H1 (cell line): Measurements from ENCODE around the gene ARSB. TPM values are rescaled to one million over a fixed set of nuclear protein-coding genes. Genes with fewer than 3 reads are reported as not detected.

ENCODE experiments used
- CTCF ChIA-PET: fragments of 300-600 bp; sonication (Branson Sonifier 250); formaldehyde crosslinking; loops from one replicate; lab custom pipeline; 2021; ENCODE audit not compliant: partially characterized antibody; lab: Charles Lee
- POLR2A ChIA-PET: fragments of 300-600 bp; sonication (Branson Sonifier 250); formaldehyde crosslinking; loops from one replicate; lab custom pipeline; 2021; ENCODE audit warnings: inconsistent platforms; ENCODE audit not compliant: partially characterized antibody; lab: Charles Lee
- DNase-seq, 2 experiments: peaks; one replicate each; pipeline versions ENCODE4 v3.0.0 to v3.0.0-alpha.2; 2010 to 2022; ENCODE audit warnings: low spot score in 2 of 2, low read depth in 1 of 2, mixed read lengths in 1 of 2
- FAIRE-seq: peaks from 2 replicates; lab custom pipeline; 2011; peaks lifted over from hg19 to GRCh38; lab: Jason Lieb, UNC
- H2AFZ ChIP-seq: 2 replicates; pipeline ENCODE4 v1.8.1; 2012; ENCODE audit warnings: low read length, inconsistent platforms
- H2AK5ac ChIP-seq: 2 replicates; pipeline ENCODE4 v1.6.1; 2013; ENCODE audit warnings: low read depth, low read length
- H2BK120ac ChIP-seq: replicated peaks from 2 replicates; pipeline ENCODE3; 2013; ENCODE audit warnings: low read depth, low read length, inconsistent platforms
- H2BK12ac ChIP-seq: 2 replicates; pipeline ENCODE4 v1.6.1; 2013; ENCODE audit warnings: low read depth, low read length
- H2BK15ac ChIP-seq: 2 replicates; pipeline ENCODE4 v1.6.1; 2013; ENCODE audit warnings: low read length
- H2BK20ac ChIP-seq: 2 replicates; pipeline ENCODE4 v1.6.1; 2013; ENCODE audit warnings: low read length
- H2BK5ac ChIP-seq: 2 replicates; pipeline ENCODE4 v1.6.1; 2013; ENCODE audit warnings: low read depth, low read length
- H3K14ac ChIP-seq: 2 replicates; pipeline ENCODE4 v1.6.1; 2013; ENCODE audit warnings: inconsistent platforms; ENCODE audit not compliant: insufficient read length
- H3K18ac ChIP-seq: 2 replicates; pipeline ENCODE4 v1.6.1; 2013; ENCODE audit warnings: low read length; ENCODE audit errors: extremely low read depth
- H3K23ac ChIP-seq: 2 replicates; pipeline ENCODE4 v1.6.1; 2013; ENCODE audit warnings: inconsistent platforms; ENCODE audit not compliant: insufficient read length
- H3K23me2 ChIP-seq: 2 replicates; pipeline ENCODE4 v1.6.1; 2013; ENCODE audit warnings: low read depth, low read length
- H3K27ac ChIP-seq: 2 replicates; pipeline ENCODE4 v1.6.1; 2011; ENCODE audit warnings: low read depth, low read length, inconsistent platforms
- H3K27me3 ChIP-seq, 4 experiments: replicated peaks in 1 of 4; 1 replicate in 1 of 4; 2 replicates in 3 of 4; pipeline versions ENCODE4 v1.6.1 to v1.8.1; 2011 to 2013; ENCODE audit warnings: low read length in 3 of 4, mild to moderate bottlenecking in 3 of 4, inconsistent platforms in 2 of 4, mixed read lengths in 2 of 4, moderate library complexity in 1 of 4; ENCODE audit not compliant: control insufficient read depth in 3 of 4, insufficient read depth in 3 of 4; ENCODE audit errors: extremely low read depth in 1 of 4
- H3K36me3 ChIP-seq, 4 experiments: 2 replicates each; pipeline versions ENCODE4 v1.6.1 to v1.8.1; 2011 to 2013; ENCODE audit warnings: mild to moderate bottlenecking in 4 of 4, low read length in 3 of 4, moderate library complexity in 2 of 4, control low read depth in 1 of 4, inconsistent platforms in 1 of 4; ENCODE audit not compliant: insufficient read depth in 4 of 4, control insufficient read depth in 2 of 4
- H3K4ac ChIP-seq: replicated peaks from 2 replicates; pipeline ENCODE3; 2013; ENCODE audit warnings: low read length, low read depth, mixed read lengths, inconsistent platforms; ENCODE audit not compliant: insufficient read length
- H3K4me1 ChIP-seq, 4 experiments: replicated peaks in 1 of 4; 1 replicate in 1 of 4; 2 replicates in 3 of 4; pipeline versions ENCODE4 v1.6.1 to v1.8.1; 2011 to 2013; ENCODE audit warnings: low read length in 3 of 4, inconsistent platforms in 2 of 4, mixed read lengths in 1 of 4; ENCODE audit not compliant: insufficient read depth in 4 of 4, control insufficient read depth in 3 of 4
- H3K4me2 ChIP-seq, 2 experiments: 2 replicates each; pipeline versions ENCODE4 v1.6.1 to v1.8.1; 2011 to 2013; ENCODE audit warnings: low read depth in 2 of 2, low read length in 2 of 2, control low read depth in 1 of 2, inconsistent platforms in 1 of 2, mild to moderate bottlenecking in 1 of 2; ENCODE audit not compliant: insufficient read depth in 1 of 2
- H3K4me3 ChIP-seq, 4 experiments: fragments of 200-600, 300-600 bp in 1 of 4; sonication (generic), shearing (Covaris generic), sonication (Bioruptor Twin) in 1 of 4; 2 replicates each; pipeline versions ENCODE4 v1.5.1 to v1.8.1; 2011 to 2016; ENCODE audit warnings: low read length in 4 of 4, low read depth in 3 of 4, control low read depth in 2 of 4, inconsistent platforms in 2 of 4, mild to moderate bottlenecking in 2 of 4, mixed read lengths in 1 of 4, moderate library complexity in 1 of 4; ENCODE audit not compliant: insufficient read depth in 2 of 4; ENCODE audit errors: extremely low read depth in 1 of 4
- H3K56ac ChIP-seq: replicated peaks from 2 replicates; pipeline ENCODE3; 2013; ENCODE audit warnings: low read depth, mild to moderate bottlenecking, mixed read lengths, low read length, inconsistent platforms; ENCODE audit not compliant: insufficient read length
- H3K79me1 ChIP-seq: 2 replicates; pipeline ENCODE4 v1.6.1; 2013; ENCODE audit warnings: low read depth, low read length, control low read depth
- H3K79me2 ChIP-seq, 2 experiments: 2 replicates each; pipeline versions ENCODE4 v1.6.1 to v1.8.1; 2012 to 2013; ENCODE audit warnings: low read length in 2 of 2, mild to moderate bottlenecking in 2 of 2, inconsistent platforms in 1 of 2; ENCODE audit not compliant: insufficient read depth in 2 of 2, control insufficient read depth in 1 of 2
- H3K9ac ChIP-seq, 4 experiments: replicated peaks in 1 of 4; 1 replicate in 1 of 4; 2 replicates in 3 of 4; pipeline versions ENCODE4 v1.6.1 to v1.8.1; 2011 to 2013; ENCODE audit warnings: low read depth in 3 of 4, low read length in 3 of 4, control low read depth in 2 of 4, mild to moderate bottlenecking in 2 of 4, moderate library complexity in 2 of 4, inconsistent platforms in 1 of 4; ENCODE audit errors: extremely low read depth in 1 of 4
- H3K9me3 ChIP-seq, 2 experiments: 2 replicates each; pipeline versions ENCODE4 v1.6.1 to v1.8.1; 2012 to 2013; ENCODE audit warnings: mild to moderate bottlenecking in 2 of 2, moderate library complexity in 2 of 2, control low read depth in 1 of 2, inconsistent platforms in 1 of 2, low read depth in 1 of 2, low read length in 1 of 2, mixed read lengths in 1 of 2; ENCODE audit not compliant: insufficient read depth in 2 of 2
- H4K20me1 ChIP-seq, 2 experiments: replicated peaks in 1 of 2; 2 replicates each; pipeline versions ENCODE3 to v1.8.1; 2011 to 2013; ENCODE audit warnings: inconsistent platforms in 2 of 2, low read length in 2 of 2, mild to moderate bottlenecking in 1 of 2; ENCODE audit not compliant: insufficient read depth in 2 of 2, control insufficient read depth in 1 of 2
- H4K5ac ChIP-seq: 2 replicates; pipeline ENCODE4 v1.6.1; 2013; ENCODE audit warnings: low read length, low read depth, mixed read lengths, inconsistent platforms; ENCODE audit not compliant: insufficient read length
- H4K8ac ChIP-seq: 2 replicates; pipeline ENCODE4 v1.8.0; 2013; ENCODE audit warnings: mild to moderate bottlenecking, moderate library complexity, low read length, inconsistent platforms; ENCODE audit not compliant: insufficient read depth; ENCODE audit errors: extremely low read depth
- H4K91ac ChIP-seq: replicated peaks from 2 replicates; pipeline ENCODE3; 2013; ENCODE audit warnings: low read length, mixed read lengths, inconsistent platforms; ENCODE audit not compliant: insufficient read length
- EP300 ChIP-seq, 2 experiments: IDR thresholded peaks; 1 replicate in 1 of 2; 2 replicates in 1 of 2; pipeline ENCODE4 v1.6.1; 2011 to 2012; ENCODE audit warnings: low read depth in 2 of 2, low read length in 2 of 2, mild to moderate bottlenecking in 2 of 2, borderline replicate concordance in 1 of 2, inconsistent platforms in 1 of 2, moderate library complexity in 1 of 2
- GABPA ChIP-seq: IDR thresholded peaks from 2 replicates; pipeline ENCODE4 v1.6.1; 2011; ENCODE audit warnings: mild to moderate bottlenecking, low read length, moderate library complexity, borderline replicate concordance; ENCODE audit not compliant: insufficient read depth
- HDAC2 ChIP-seq, 2 experiments: fragments of 300-600 bp in 1 of 2; sonication (generic) in 1 of 2; IDR thresholded peaks; 2 replicates each; pipeline ENCODE4 v1.6.1; 2011 to 2012; ENCODE audit warnings: low read depth in 2 of 2, low read length in 2 of 2, mild to moderate bottlenecking in 2 of 2, moderate library complexity in 2 of 2, borderline replicate concordance in 1 of 2, inconsistent platforms in 1 of 2
- KDM1A ChIP-seq: fragments of 200-600, 300-600 bp; sonication (generic); IDR thresholded peaks from 2 replicates; pipeline ENCODE4 v1.7.1; 2016; ENCODE audit warnings: mild to moderate bottlenecking, low read length, borderline replicate concordance
- KDM5A ChIP-seq: fragments of 200-600 bp; IDR thresholded peaks from 2 replicates; pipeline ENCODE4 v1.7.1; 2012; ENCODE audit warnings: mild to moderate bottlenecking, low read length, inconsistent platforms, mixed read lengths
- PHF8 ChIP-seq: fragments of 200-600 bp; sonication (generic); conservative IDR thresholded peaks from 2 replicates; pipeline ENCODE4 v1.7.1; 2012; ENCODE audit warnings: low read depth, mild to moderate bottlenecking, inconsistent platforms, low read length, moderate library complexity
- TAF7 ChIP-seq: optimal IDR thresholded peaks from 2 replicates; pipeline ENCODE3; 2011; ENCODE audit warnings: low read depth, mild to moderate bottlenecking, inconsistent platforms, low read length, moderate library complexity, borderline replicate concordance
- TEAD4 ChIP-seq: IDR thresholded peaks from 2 replicates; pipeline ENCODE4 v1.6.1; 2012; ENCODE audit warnings: low read depth, low read length, inconsistent platforms, mixed read lengths
- WGBS, 2 experiments: shearing (Covaris generic) in 1 of 2; methylation state at CpG; one replicate each; pipeline versions ENCODE4 v1.1.6 to v1.1.7; 2013 to 2015; ENCODE audit warnings: low lambda C conversion rate in 2 of 2, mixed read lengths in 2 of 2, inconsistent platforms in 1 of 2, low coverage in 1 of 2, missing lambda C conversion rate in 1 of 2; ENCODE audit not compliant: insufficient replicate concordance in 2 of 2, insufficient coverage in 1 of 2, insufficient read length in 1 of 2; ENCODE audit errors: extremely low coverage in 1 of 2, missing lambda C conversion rate in 1 of 2; 5-methylcytosine and 5-hydroxymethylcytosine counted together
- polyA plus RNA-seq, 7 experiments: library from polyadenylated mRNA; depleted of rRNA in 3 of 7; stranded (reverse) in 5 of 7; unstranded in 2 of 7; fragments of >200 nt in 5 of 7; fragments of 200-250 nt in 2 of 7; gene quantifications; 1 replicate in 5 of 7; 2 replicates in 1 of 7; 4 replicates in 1 of 7; pipeline versions ENCODE4 v1.2.1 to v1.2.3, GENCODE V29; 2011 to 2013; ENCODE audit warnings: missing spikeins in 2 of 7, mixed read lengths in 2 of 7
- total RNA-seq: library from RNA; stranded (reverse); fragmentation: NEBNext Ultra II Directional; extraction: Animal tissue kit (Norgen Biotek cat#: 25700); gene quantifications from 2 replicates; pipeline ENCODE4 v1.2.1, GENCODE V29; 2021
- TF ChIP-seq, protein P1 (sequence below): IDR thresholded peaks from 2 replicates; pipeline ENCODE4 v1.6.1; 2012; ENCODE audit warnings: inconsistent platforms

The ARSB gene
- total and polyA plus RNA-seq, 2 of the 8 experiments (the other 6 are each of a cell fraction or from before 2014, with no cell fraction given): 6.4 to 13.9 TPM

- no peaks in the 10 kb centered on the region for H4K20me1 ChIP-seq
- no peak overlapping the region for H2AK5ac ChIP-seq
- no peak overlapping the region for H2BK120ac ChIP-seq
- no peak overlapping the region for H3K9ac ChIP-seq
- DNase-seq: no peak
- no peak overlapping the region for H2BK20ac ChIP-seq
- no peak overlapping the region for H3K4ac ChIP-seq
- H2BK12ac ChIP-seq: no peak overlapping the region
- peaks cover 7 to 8% of the 10 kb centered on the region in 2 experiments; a peak in 2 of 4 replicates for H3K9me3 ChIP-seq
- WGBS, 2 experiments: 90% methylated on average over 2 of the region's 2 CpGs; no CpG with 5 or more reads in 1 of the 2 experiments
- no peak overlapping the region for H3K14ac ChIP-seq
- no peak overlapping the region for H3K18ac ChIP-seq
- no peaks in the 10 kb centered on the region for H3K27me3 ChIP-seq
- H3K4me3 ChIP-seq: no peak overlapping the region
- no peak overlapping the region for H4K91ac ChIP-seq
- no peak overlapping the region for H3K56ac ChIP-seq
- no peak overlapping the region for H4K5ac ChIP-seq
- no peak overlapping the region for H3K27ac ChIP-seq
- no peaks in the 10 kb centered on the region for H3K79me2 ChIP-seq
- no peak for FAIRE-seq
- H3K23ac ChIP-seq: no peak overlapping the region
- no peaks in the 10 kb centered on the region for H3K23me2 ChIP-seq
- no peaks in the 10 kb centered on the region for H3K4me1 ChIP-seq
- TF ChIP-seq GABPA: no peak
- no peak for TF ChIP-seq TEAD4
- TF ChIP-seq HDAC2 (IDR thresholded peaks at IDR 0.05; ENCODE audit: borderline replicate concordance in 1 of 2, low read depth in 2 of 2, low read length in 2 of 2): no peak
- TF ChIP-seq KDM5A: no peak
- no peak for TF ChIP-seq KDM1A
- no peak for TF ChIP-seq PHF8
- TF ChIP-seq EP300 (IDR thresholded peaks at IDR 0.05; ENCODE audit: borderline replicate concordance in 1 of 2, low read depth in 2 of 2, low read length in 2 of 2): no peak
- TF ChIP-seq, protein P1, sequence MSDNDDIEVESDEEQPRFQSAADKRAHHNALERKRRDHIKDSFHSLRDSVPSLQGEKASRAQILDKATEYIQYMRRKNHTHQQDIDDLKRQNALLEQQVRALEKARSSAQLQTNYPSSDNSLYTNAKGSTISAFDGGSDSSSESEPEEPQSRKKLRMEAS: no peak
- no peak for TF ChIP-seq TAF7
- ChIA-PET POLR2A (no interaction called here), CTCF (interaction anchor here (2.8 kb wide), 1 partner anchor 10 kb away, joined by 14 read pairs; no protein-coding TSS in a partner anchor)
- no peaks in the 10 kb centered on the region for H3K36me3 ChIP-seq
- no peaks in the 10 kb centered on the region for H3K79me1 ChIP-seq
- no peak overlapping the region for H3K4me2 ChIP-seq
- H2BK5ac ChIP-seq: no peak overlapping the region
- H2BK15ac ChIP-seq: no peak overlapping the region
- no peak overlapping the region for H4K8ac ChIP-seq
- H2AFZ ChIP-seq: no peak overlapping the region
Measured at GRCh38 chr5:79014631-79015030, 29.5 kb upstream of the ARSB start.
